Stomach smooth muscle (tissue), 2 donors: ENCODE results near the gene PTPRN2.
"Not testable (repeated sequence)": the region's sequence is repeated elsewhere in the genome, so short reads cannot be mapped to it uniquely, and the experiment has no call there.

ENCODE experiments used
- H3K27ac ChIP-seq: one replicate; pipeline ENCODE4 v1.7.0; 2013; ENCODE audit warnings: mild to moderate bottlenecking, low read length, inconsistent platforms
- H3K27me3 ChIP-seq, 2 donors: one replicate each; pipeline ENCODE4 v1.7.0; 2013; ENCODE audit warnings: low read length in 2 of 2; ENCODE audit not compliant: insufficient read depth in 2 of 2, control insufficient read depth in 1 of 2
- H3K36me3 ChIP-seq, 2 donors: one replicate each; pipeline ENCODE4 v1.7.0; 2013; ENCODE audit warnings: low read length in 2 of 2; ENCODE audit not compliant: control insufficient read depth in 2 of 2, insufficient read depth in 2 of 2
- H3K4me1 ChIP-seq: one replicate; pipeline ENCODE4 v1.7.0; 2013; ENCODE audit warnings: low read length; ENCODE audit not compliant: control insufficient read depth, insufficient read depth
- H3K4me3 ChIP-seq, 2 donors: one replicate each; pipeline ENCODE4 v1.7.0; 2013; ENCODE audit warnings: low read length in 2 of 2
- H3K9ac ChIP-seq, 2 donors: one replicate each; pipeline ENCODE4 v1.7.0; 2013; ENCODE audit warnings: low read length in 2 of 2, mild to moderate bottlenecking in 1 of 2
- H3K9me3 ChIP-seq, 2 donors: one replicate each; pipeline ENCODE4 v1.7.0; 2013; ENCODE audit warnings: low read length in 2 of 2; ENCODE audit not compliant: control insufficient read depth in 2 of 2
- donor health status: healthy.
- donor health status: Pancreatic carcinoma.

PTPRN2 gene

DNA sequence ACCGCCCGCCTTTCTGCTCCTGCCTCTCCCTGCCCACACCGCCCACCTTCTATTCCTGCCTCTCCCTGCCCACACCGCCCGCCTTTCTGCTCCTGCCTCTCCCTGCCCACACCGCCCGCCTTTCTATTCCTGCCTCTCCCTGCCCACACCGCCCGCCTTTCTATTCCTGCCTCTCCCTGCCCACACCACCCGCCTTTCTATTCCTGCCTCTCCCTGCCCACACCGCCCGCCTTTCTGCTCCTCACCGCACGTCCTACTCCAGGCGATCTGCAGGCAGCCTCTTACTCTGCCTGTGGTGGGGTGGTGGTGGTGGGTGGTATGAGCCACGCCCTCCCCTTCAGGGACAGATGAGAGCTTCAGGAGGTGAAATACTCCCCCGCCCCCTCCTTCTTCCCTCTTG is 436.4 kb downstream of the PTPRN2 start:
- not testable (repeated sequence) for H3K27me3 ChIP-seq, H3K4me3 ChIP-seq, H3K4me1 ChIP-seq, H3K9ac ChIP-seq, H3K36me3 ChIP-seq, H3K27ac ChIP-seq, H3K9me3 ChIP-seq

DNA sequence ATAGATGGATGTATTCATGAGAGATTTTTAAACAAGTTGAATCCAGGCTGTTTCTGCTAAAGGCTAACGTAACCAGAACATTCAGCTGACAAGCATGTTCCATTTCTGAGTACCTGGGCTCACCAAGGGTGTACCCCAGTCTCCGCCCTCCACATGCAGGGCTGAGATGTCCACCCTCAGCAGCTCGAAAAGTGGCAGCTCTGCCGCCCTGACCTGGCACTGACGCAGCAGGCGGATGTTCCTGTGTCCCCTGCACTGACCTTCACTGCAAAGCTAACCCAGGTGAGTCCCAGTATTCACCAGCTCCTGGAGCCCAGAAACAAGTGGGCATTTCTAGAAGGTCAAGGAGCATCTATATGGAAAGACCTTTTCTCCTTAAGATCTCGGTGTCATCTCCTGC is 437.4 kb downstream of the PTPRN2 start:
- Histone ChIP-seq H3K4me3 (no peak overlapping the region), H3K9ac (no peak overlapping the region), H3K27me3 (no peaks in the 10 kb centered on the region), H3K4me1 (no peaks in the 10 kb centered on the region), H3K27ac (no peak overlapping the region), H3K36me3 (no peaks in the 10 kb centered on the region), H3K9me3 (no peaks in the 10 kb centered on the region)

- H3K27me3 ChIP-seq, H3K9me3 ChIP-seq, H3K9ac ChIP-seq, H3K36me3 ChIP-seq, H3K27ac ChIP-seq, H3K4me3 ChIP-seq, H3K4me1 ChIP-seq: not testable (repeated sequence)
Measured at GRCh38 chr7:158147431-158147830, 440.2 kb downstream of the PTPRN2 start.

GRCh38 chr7:158145370-158145769 is 442.3 kb downstream of the PTPRN2 start:
- peaks cover 0 to 13% of the 10 kb centered on the region in 2 donors for H3K9me3 ChIP-seq
- H3K4me3 ChIP-seq = no peak overlapping the region
- no peaks in the 10 kb centered on the region for H3K4me1 ChIP-seq
- H3K36me3 ChIP-seq = no peaks in the 10 kb centered on the region
- H3K27me3 ChIP-seq = no peaks in the 10 kb centered on the region
- no peak overlapping the region for H3K9ac ChIP-seq
- no peak overlapping the region for H3K27ac ChIP-seq

- Histone ChIP-seq H3K4me1 (no peaks in the 10 kb centered on the region), H3K36me3 (no peaks in the 10 kb centered on the region), H3K27me3 (no peaks in the 10 kb centered on the region), H3K4me3 (no peak overlapping the region), H3K9ac (no peak overlapping the region), H3K9me3 (peaks cover 0 to 13% of the 10 kb centered on the region in 2 donors), H3K27ac (no peak overlapping the region)
Measured at GRCh38 chr7:158143196-158144120, 444.2 kb downstream of the PTPRN2 start.

- Histone ChIP-seq H3K27me3 (no peaks in the 10 kb centered on the region), H3K4me3 (no peak overlapping the region), H3K27ac (no peak overlapping the region), H3K36me3 (no peaks in the 10 kb centered on the region), H3K4me1 (no peaks in the 10 kb centered on the region), H3K9ac (no peak overlapping the region), H3K9me3 (peaks cover 0 to 13% of the 10 kb centered on the region in 2 donors)
Measured at GRCh38 chr7:158142657-158143056, 445.0 kb downstream of the PTPRN2 start.

DNA sequence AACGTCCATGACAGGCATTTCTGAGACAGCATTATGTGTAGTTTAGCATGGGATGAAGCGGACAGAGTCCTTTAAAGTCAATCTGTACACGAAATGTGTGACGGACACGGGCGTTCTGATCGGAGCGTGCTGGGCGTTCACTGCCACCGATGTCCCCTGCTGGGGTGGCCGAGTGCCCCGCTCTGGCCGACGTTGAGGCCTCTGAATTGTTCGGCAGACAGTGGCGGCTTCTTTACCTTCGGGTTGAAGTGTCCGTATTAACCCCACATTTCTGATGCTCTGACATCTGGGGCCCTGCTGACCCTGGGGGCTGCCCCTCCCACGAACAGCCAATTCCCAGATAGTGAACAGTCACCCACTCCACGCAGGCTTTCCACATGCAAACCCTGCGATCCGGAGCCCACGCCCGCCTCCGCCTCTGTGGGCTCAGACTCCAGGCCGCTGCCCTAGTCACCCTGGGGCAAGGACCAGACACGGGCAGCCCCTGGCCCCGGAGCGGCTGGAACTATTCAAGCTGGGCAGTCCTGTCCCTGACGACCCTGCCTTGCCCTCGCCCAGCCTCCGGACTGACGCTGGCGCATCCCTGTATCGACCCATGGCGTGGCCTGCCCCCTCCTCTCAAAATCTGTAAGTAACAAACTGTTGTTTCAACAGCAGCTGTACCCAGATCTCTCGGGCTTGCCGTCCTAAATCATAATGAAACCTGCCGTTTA is 445.7 kb downstream of the PTPRN2 start:
- H3K27ac ChIP-seq = no peak overlapping the region
- peaks cover 0 to 13% of the 10 kb centered on the region in 2 donors for H3K9me3 ChIP-seq
- no peaks in the 10 kb centered on the region for H3K36me3 ChIP-seq
- H3K27me3 ChIP-seq = no peaks in the 10 kb centered on the region
- H3K9ac ChIP-seq = no peak overlapping the region
- H3K4me3 ChIP-seq = no peak overlapping the region
- H3K4me1 ChIP-seq = no peaks in the 10 kb centered on the region

DNA sequence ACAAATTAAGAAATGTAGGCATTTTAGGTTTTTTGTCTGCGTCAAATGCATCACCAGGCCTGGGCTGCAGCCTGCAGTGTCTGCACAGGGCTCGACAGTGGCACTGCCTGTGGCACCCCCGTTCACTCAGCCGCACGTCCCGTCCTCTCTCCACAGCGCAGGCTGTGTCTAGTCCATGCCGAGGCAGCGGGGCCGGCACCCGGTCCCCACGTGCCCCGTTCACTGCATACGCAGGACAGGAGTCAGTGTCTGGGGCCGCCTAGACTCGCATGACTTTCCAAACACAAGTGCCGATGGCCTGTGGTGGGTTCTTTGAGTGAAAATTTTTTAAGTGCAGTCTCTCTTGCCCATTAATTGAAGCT is 446.4 kb downstream of the PTPRN2 start:
- H3K9ac ChIP-seq = no peak overlapping the region
- H3K27me3 ChIP-seq = no peaks in the 10 kb centered on the region
- H3K27ac ChIP-seq = no peak overlapping the region
- H3K36me3 ChIP-seq = no peaks in the 10 kb centered on the region
- no peak overlapping the region for H3K4me3 ChIP-seq
- H3K4me1 ChIP-seq = no peaks in the 10 kb centered on the region
- H3K9me3 ChIP-seq = peaks cover 0 to 13% of the 10 kb centered on the region in 2 donors

- Histone ChIP-seq H3K27ac (no peak overlapping the region), H3K27me3 (no peaks in the 10 kb centered on the region), H3K9ac (no peak overlapping the region), H3K4me3 (no peak overlapping the region), H3K9me3 (peaks cover 0 to 13% of the 10 kb centered on the region in 2 donors), H3K4me1 (no peaks in the 10 kb centered on the region), H3K36me3 (no peaks in the 10 kb centered on the region)
Measured at GRCh38 chr7:158140538-158141220, 446.9 kb downstream of the PTPRN2 start.

DNA sequence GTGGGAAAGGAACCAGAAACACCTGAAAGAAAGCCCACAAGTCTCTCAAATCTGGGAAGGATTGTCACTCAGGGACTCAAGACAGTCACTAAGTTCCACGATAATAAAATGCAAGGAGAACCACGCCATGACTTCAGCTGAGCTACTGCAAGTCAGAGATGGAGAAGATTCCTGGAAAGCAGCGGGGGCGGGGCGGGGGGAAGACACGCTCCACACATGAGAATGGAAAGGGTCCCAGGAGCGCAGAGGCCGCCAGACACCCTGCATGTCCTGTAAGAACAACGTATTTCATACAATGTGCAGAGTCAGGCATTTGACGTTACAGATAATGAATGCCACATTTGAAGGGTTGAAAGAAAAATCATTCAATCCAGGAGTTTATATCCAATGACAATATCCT is 448.1 kb downstream of the PTPRN2 start:
- no peaks in the 10 kb centered on the region for H3K27me3 ChIP-seq
- H3K9me3 ChIP-seq = peaks cover 0 to 13% of the 10 kb centered on the region in 2 donors
- H3K27ac ChIP-seq = no peak overlapping the region
- no peak overlapping the region for H3K9ac ChIP-seq
- H3K4me3 ChIP-seq = no peak overlapping the region
- H3K4me1 ChIP-seq = no peaks in the 10 kb centered on the region
- no peaks in the 10 kb centered on the region for H3K36me3 ChIP-seq
